22Rv1 (cell line): ENCODE data around the gene RTCB.
A peak's percentile ranks its signal among the peaks of the same experiment; 100 is the strongest.

Experiments
- ZFX ChIP-seq: fragments of 450-650 bp; IDR thresholded peaks from 2 replicates; pipeline ENCODE4 v1.6.1; 2017; ENCODE audit warnings: antibody characterized with exemption, borderline replicate concordance
- TF ChIP-seq, protein P1 (sequence below): fragments of 450-650 bp; IDR thresholded peaks from 2 replicates; pipeline ENCODE4 v1.5.1; 2017; ENCODE audit warnings: mild to moderate bottlenecking

DNA sequence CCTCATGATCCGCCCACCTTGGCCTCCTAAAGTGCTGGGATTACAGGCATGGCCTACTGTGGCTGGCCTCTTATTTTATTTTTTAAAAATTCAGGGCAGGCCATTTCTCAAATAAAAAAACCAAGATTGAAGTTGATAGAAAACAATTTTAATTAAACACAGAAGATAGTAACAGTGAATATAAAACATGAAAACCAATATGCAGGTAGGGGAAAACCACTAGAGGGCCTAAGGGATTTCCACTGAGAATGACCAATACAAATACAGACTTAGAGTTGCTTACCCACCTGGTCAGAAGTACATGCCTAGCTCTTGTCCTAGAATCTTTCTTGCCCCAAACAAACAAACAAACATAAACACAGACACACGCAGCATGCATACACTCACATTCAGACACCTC, 1.7 kb upstream of the RTCB start:
- TF ChIP-seq, protein P1, sequence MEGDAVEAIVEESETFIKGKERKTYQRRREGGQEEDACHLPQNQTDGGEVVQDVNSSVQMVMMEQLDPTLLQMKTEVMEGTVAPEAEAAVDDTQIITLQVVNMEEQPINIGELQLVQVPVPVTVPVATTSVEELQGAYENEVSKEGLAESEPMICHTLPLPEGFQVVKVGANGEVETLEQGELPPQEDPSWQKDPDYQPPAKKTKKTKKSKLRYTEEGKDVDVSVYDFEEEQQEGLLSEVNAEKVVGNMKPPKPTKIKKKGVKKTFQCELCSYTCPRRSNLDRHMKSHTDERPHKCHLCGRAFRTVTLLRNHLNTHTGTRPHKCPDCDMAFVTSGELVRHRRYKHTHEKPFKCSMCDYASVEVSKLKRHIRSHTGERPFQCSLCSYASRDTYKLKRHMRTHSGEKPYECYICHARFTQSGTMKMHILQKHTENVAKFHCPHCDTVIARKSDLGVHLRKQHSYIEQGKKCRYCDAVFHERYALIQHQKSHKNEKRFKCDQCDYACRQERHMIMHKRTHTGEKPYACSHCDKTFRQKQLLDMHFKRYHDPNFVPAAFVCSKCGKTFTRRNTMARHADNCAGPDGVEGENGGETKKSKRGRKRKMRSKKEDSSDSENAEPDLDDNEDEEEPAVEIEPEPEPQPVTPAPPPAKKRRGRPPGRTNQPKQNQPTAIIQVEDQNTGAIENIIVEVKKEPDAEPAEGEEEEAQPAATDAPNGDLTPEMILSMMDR, result peak; percentile 51
- no peak for TF ChIP-seq ZFX
